ENCODE data around the gene C4orf51. TPM values are rescaled to one million over a fixed set of nuclear protein-coding genes. Genes with fewer than 3 reads are reported as not detected.

Gene C4orf51
- total RNA-seq, 1 experiment from 2014 or later, result not detected

- DNase-seq, result no peak
- Histone ChIP-seq H3K36me3 (no peaks in the 10 kb centered on the region), H3K9me3 (no peaks in the 10 kb centered on the region), H3K27me3 (no peaks in the 10 kb centered on the region), H3K4me3 (no peak overlapping the region)
Observed at GRCh38 chr4:145694929-145695328, 15.0 kb downstream of the C4orf51 start.

GRCh38 chr4:145697332-145697731 is 17.4 kb downstream of the C4orf51 start:
- no peaks in the 10 kb centered on the region for H3K27me3 ChIP-seq
- no peaks in the 10 kb centered on the region for H3K36me3 ChIP-seq
- no peak for DNase-seq
- H3K9me3 ChIP-seq, result no peaks in the 10 kb centered on the region
- H3K4me3 ChIP-seq, result no peak overlapping the region

- no peaks in the 10 kb centered on the region for H3K9me3 ChIP-seq
- H3K36me3 ChIP-seq, result no peaks in the 10 kb centered on the region
- H3K27me3 ChIP-seq, result no peaks in the 10 kb centered on the region
- DNase-seq, result no peak
- no peak overlapping the region for H3K4me3 ChIP-seq
Observed at GRCh38 chr4:145698507-145698906, 18.6 kb downstream of the C4orf51 start.

- Histone ChIP-seq H3K9me3 (no peaks in the 10 kb centered on the region), H3K27me3 (no peaks in the 10 kb centered on the region), H3K4me3 (no peak overlapping the region), H3K36me3 (no peaks in the 10 kb centered on the region)
- DNase-seq, result no peak
Observed at GRCh38 chr4:145703850-145704497, 24.0 kb downstream of the C4orf51 start.

GRCh38 chr4:145709336-145709735 is 29.4 kb downstream of the C4orf51 start:
- H3K36me3 ChIP-seq, result no peaks in the 10 kb centered on the region
- H3K9me3 ChIP-seq, result no peaks in the 10 kb centered on the region
- H3K27me3 ChIP-seq, result no peaks in the 10 kb centered on the region
- DNase-seq, result no peak
- H3K4me3 ChIP-seq, result no peak overlapping the region

GRCh38 chr4:145709843-145710242 is 29.9 kb downstream of the C4orf51 start:
- Histone ChIP-seq H3K9me3 (no peaks in the 10 kb centered on the region), H3K36me3 (no peaks in the 10 kb centered on the region), H3K27me3 (no peaks in the 10 kb centered on the region), H3K4me3 (no peak overlapping the region)
- DNase-seq, result no peak

GRCh38 chr4:145716200-145716599 is 36.3 kb downstream of the C4orf51 start:
- Histone ChIP-seq H3K27me3 (no peaks in the 10 kb centered on the region), H3K4me3 (no peak overlapping the region), H3K9me3 (no peaks in the 10 kb centered on the region), H3K36me3 (no peaks in the 10 kb centered on the region)
- DNase-seq, result peak; percentile 15

- Histone ChIP-seq H3K4me3 (no peak overlapping the region), H3K27me3 (no peaks in the 10 kb centered on the region), H3K36me3 (no peaks in the 10 kb centered on the region), H3K9me3 (no peaks in the 10 kb centered on the region)
- no peak for DNase-seq
Observed at GRCh38 chr4:145716661-145717200, 36.8 kb downstream of the C4orf51 start.

GRCh38 chr4:145719752-145720624 is 40.0 kb downstream of the C4orf51 start:
- Histone ChIP-seq H3K27me3 (no peaks in the 10 kb centered on the region), H3K4me3 (no peak overlapping the region), H3K36me3 (no peaks in the 10 kb centered on the region), H3K9me3 (no peaks in the 10 kb centered on the region)
- no peak for DNase-seq

- DNase-seq, result no peak
- H3K27me3 ChIP-seq, result no peaks in the 10 kb centered on the region
- H3K36me3 ChIP-seq, result no peaks in the 10 kb centered on the region
- H3K9me3 ChIP-seq, result no peaks in the 10 kb centered on the region
- H3K4me3 ChIP-seq, result no peak overlapping the region
Observed at GRCh38 chr4:145720656-145721055, 40.7 kb downstream of the C4orf51 start.

GRCh38 chr4:145722561-145722960 is 42.6 kb downstream of the C4orf51 start:
- H3K9me3 ChIP-seq, result no peaks in the 10 kb centered on the region
- no peak for DNase-seq
- H3K36me3 ChIP-seq, result no peaks in the 10 kb centered on the region
- no peaks in the 10 kb centered on the region for H3K27me3 ChIP-seq
- no peak overlapping the region for H3K4me3 ChIP-seq

- H3K36me3 ChIP-seq, result no peaks in the 10 kb centered on the region
- no peaks in the 10 kb centered on the region for H3K9me3 ChIP-seq
- no peak overlapping the region for H3K4me3 ChIP-seq
- no peak for DNase-seq
- no peaks in the 10 kb centered on the region for H3K27me3 ChIP-seq
Observed at GRCh38 chr4:145723336-145723735, 43.4 kb downstream of the C4orf51 start.

- no peak overlapping the region for H3K4me3 ChIP-seq
- no peaks in the 10 kb centered on the region for H3K27me3 ChIP-seq
- no peaks in the 10 kb centered on the region for H3K36me3 ChIP-seq
- no peaks in the 10 kb centered on the region for H3K9me3 ChIP-seq
- no peak for DNase-seq
Observed at GRCh38 chr4:145730026-145730425, 50.1 kb downstream of the C4orf51 start.

- peak; percentile 31 for DNase-seq
- H3K27me3 ChIP-seq, result no peaks in the 10 kb centered on the region
- H3K36me3 ChIP-seq, result no peaks in the 10 kb centered on the region
- H3K4me3 ChIP-seq, result no peak overlapping the region
- H3K9me3 ChIP-seq, result no peaks in the 10 kb centered on the region
Observed at GRCh38 chr4:145731028-145731427, 51.1 kb downstream of the C4orf51 start.

GRCh38 chr4:145732001-145732815 is 52.3 kb downstream of the C4orf51 start:
- no peak for DNase-seq
- Histone ChIP-seq H3K4me3 (peak overlapping the region; percentile 46), H3K27me3 (no peaks in the 10 kb centered on the region), H3K36me3 (no peaks in the 10 kb centered on the region), H3K9me3 (no peaks in the 10 kb centered on the region)

GRCh38 chr4:145732895-145733880 is 53.2 kb downstream of the C4orf51 start:
- H3K4me3 ChIP-seq, result peak overlapping the region; percentile 52
- no peaks in the 10 kb centered on the region for H3K9me3 ChIP-seq
- DNase-seq, result peak; percentile 93

More at GRCh38 chr4:145732895-145733880, 53.2 kb downstream of the C4orf51 start:
- H3K36me3 ChIP-seq, result no peaks in the 10 kb centered on the region
- no peaks in the 10 kb centered on the region for H3K27me3 ChIP-seq

Measured in MG63 (cell line).